Activated T-cell treated with anti-CD3 and anti-CD28 coated beads for 24 hours (primary cell): ENCODE measurements around the gene DBF4B.

Experiments
- DNase-seq: peaks from one replicate; pipeline ENCODE4 v3.0.0-alpha.2; 2020; ENCODE audit warnings: low read depth

The DBF4B gene

DNA sequence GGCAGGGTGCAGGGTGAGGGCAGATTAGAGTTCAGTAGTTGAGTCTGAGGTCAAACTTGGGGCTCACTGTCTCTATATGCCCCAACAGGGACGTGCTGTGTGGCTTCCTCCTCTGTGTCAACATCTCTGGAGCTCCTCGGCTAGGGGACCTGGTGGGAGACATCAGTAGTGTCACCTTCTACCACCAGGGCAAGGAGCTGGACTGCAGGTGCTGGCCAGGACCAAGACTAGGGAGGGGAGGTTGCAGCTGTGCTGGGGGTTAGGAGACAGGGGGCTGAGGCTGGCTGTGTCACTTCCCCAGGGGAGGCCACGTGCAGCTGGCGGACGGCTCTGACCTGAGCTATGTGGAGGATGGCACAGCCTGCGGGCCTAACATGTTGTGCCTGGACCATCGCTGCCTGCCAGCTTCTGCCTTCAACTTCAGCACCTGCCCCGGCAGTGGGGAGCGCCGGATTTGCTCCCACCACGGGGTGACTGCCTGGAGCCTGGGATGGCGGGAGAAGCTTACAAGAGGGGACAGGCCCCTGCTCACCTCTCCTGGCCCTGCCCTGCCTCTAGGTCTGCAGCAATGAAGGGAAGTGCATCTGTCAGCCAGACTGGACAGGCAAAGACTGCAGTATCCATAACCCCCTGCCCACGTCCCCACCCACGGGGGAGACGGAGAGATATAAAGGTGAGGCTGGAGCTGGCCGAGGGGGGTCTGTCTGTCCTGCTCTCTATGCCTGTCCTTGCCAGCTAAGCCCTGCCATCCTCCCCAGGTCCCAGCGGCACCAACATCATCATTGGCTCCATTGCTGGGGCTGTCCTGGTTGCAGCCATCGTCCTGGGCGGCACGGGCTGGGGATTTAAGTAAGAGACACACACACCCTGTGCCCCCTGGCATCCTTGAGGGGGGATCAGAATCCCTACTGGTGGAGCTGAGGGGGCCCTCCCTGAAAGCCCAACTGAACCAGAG is 69.2 kb downstream of the DBF4B start:
- DNase-seq, result no peak

- no peak for DNase-seq
Observed at GRCh38 chr17:44778656-44779210, 70.3 kb downstream of the DBF4B start.

GRCh38 chr17:44779211-44780025 is 71.0 kb downstream of the DBF4B start:
- peak; percentile 75 for DNase-seq

GRCh38 chr17:44780161-44780560 is 71.7 kb downstream of the DBF4B start:
- no peak for DNase-seq

GRCh38 chr17:44780845-44781480 is 72.5 kb downstream of the DBF4B start:
- DNase-seq, result no peak

GRCh38 chr17:44781551-44782325 is 73.3 kb downstream of the DBF4B start:
- DNase-seq, result no peak

DNA sequence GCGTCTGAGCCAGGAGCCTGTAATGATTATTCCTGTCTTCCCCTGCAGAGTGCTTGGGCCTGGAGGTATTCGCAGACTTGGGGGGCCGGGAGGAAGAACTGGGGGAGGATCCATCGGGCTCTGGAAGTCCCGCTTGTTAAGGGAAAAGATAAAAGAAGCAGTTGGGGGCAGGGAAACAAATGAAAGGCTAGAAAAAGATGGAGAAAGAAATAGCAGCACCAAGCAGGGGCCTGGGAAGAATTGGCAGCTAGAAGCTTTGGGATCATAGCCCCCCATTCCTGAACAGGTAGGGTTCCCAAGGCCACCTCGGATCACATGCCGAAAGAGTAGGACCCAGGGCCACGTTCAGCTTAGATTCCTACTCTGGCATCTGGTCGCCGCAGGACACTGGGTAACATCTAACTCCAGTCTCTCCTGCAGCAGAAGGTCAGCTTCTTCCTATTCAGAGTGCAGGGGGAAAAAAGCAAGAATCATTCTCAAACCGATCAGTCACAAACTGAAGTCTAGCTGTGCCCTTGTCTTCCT is 73.9 kb downstream of the DBF4B start:
- no peak for DNase-seq

- DNase-seq, result no peak
Observed at GRCh38 chr17:44785921-44786320, 77.5 kb downstream of the DBF4B start.

- no peak for DNase-seq
Observed at GRCh38 chr17:44786551-44787081, 78.2 kb downstream of the DBF4B start.

DNA sequence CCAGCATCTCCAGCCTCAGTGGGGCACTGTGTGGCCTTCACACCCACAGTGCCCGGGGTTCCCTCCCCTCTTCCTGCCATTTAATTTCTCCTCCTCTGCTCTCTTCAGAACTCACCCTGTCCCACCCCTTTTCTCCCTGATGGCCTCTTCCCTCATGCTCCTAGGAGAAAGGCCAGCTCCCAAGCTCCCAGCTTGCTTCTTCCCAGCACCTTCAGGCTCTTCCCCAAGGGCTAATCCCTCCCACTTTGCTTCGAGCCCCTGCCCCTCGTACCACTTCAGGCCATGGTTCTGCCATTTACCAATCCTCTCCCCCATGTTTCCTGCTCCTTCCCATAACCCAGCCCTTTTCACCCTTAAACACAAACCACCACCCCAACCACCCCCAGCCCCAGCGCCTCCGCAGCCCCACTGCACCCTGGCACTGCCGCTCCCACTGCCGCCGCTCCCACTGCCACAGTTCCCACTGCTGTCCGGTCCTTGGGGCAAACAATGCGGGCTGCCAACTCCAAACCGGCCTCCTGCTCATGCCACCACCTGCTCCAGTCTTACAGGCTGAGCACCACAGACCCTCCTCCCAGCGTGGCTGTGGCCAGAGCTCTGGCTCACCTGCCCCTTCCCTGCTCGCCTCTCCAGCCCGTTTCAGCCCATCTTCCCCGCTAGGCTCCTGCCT is 78.9 kb downstream of the DBF4B start:
- no peak for DNase-seq

DNA sequence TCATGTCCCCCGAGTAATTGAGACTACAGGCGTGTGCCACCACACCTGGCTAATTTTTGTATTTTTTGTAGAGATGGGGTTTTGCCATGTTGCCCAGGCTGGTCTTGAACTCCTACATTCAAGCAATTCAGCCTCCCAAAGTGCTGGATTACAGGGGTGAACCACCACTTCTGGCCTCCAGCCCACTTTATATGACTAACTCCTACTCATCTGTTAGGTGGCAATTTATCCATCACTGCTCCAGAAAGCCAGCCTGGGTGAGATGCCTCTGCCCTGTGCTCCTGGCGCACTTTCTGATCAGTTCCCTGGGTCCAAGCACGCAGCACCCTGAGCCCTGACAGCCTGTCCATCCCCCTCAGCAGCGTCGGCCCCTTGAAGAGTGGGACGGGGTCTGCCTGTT is 79.7 kb downstream of the DBF4B start:
- no peak for DNase-seq

- no peak for DNase-seq
Observed at GRCh38 chr17:44792276-44792675, 83.8 kb downstream of the DBF4B start.

DNA sequence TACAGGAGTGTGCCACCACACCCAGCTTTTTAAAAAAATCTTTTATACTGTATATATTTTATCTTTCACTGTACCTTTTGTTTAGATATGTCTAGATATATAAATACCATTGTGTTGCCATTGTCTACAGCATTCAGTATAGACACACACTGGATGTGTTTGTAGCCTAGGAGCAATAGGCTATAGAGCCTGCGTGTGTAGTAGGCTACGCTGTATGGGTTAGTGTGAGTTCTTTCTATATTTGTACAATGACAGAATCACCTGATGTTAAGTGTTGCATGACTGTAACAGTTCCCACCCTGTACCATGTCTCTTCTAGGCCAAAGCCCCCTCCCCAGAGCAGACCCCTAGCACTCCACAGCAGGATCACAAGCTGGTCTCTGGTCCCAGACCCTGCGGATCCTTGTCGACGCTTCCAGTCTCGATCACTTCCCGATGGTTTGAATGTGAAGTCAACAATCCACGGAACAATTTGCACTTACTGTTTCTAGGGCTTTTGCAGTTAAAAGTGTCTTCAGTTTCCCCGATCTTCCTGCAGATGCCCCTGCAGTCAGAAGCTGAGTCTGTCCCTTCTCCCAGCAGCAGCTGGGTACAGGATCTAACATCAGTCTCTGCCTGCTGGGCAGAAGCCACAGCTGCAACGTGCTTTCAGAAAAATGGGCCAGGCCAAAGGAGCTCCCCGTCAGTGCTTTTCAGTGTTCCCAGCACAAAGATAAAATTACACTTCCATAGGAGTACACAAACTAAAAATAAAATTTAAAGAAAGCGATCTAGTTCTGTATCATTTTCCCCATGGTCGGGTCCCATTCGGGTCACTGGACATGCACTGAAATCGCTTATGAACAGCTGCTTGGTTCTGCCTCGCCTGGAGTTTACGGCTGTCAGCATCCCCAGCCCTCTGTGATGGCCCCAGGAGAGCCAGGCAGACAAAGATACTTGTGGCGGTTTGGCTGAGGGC is 85.7 kb downstream of the DBF4B start:
- no peak for DNase-seq

DNA sequence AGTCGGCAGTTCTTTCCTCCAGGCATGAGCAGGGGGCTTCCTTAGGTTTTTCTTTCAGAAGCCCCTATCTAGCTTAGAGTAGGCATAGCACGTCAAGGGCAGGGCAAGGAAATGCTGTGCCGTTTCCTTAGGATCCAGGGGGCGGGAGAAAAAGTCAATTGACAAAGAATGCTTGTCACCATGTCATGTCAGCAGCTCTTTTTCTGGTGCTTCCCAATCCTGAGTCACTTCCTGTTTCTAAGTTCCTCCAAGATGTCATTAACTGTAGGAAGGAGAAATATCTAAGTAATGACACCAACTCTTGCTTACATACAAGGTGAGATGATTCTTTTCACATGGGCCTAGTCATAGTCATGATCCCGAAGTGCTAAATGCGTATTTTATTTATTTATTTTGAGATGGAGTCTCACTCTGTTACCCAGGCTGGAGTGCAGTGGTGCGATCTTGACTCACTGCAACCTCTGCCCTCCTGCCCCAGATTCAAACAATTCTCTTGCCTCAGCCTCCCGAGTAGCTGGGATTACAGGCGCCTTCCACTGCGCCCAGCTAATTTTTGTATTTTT is 86.5 kb downstream of the DBF4B start:
- DNase-seq, result no peak

- no peak for DNase-seq
Observed at GRCh38 chr17:44795421-44795820, 87.0 kb downstream of the DBF4B start.

- DNase-seq, result no peak
Observed at GRCh38 chr17:44795928-44796327, 87.5 kb downstream of the DBF4B start.

DNA sequence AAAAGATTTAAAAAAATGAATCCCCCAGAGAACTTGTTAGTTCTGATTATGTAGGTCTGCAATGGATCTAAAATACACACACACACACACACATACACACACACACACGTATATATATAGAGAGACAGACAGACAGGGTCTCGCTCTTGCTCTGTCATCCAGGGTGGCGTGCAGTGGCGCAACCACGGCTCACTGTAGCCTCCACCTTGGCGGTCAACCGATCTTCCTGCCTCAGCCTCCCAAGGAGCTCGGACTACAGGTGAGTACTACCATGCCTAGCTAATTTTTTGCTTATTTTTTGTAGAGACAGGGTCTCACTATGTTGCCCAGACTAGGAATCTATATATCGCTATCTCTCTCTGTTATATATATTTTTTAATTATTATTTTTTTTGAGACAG is 88.3 kb downstream of the DBF4B start:
- no peak for DNase-seq

DNA sequence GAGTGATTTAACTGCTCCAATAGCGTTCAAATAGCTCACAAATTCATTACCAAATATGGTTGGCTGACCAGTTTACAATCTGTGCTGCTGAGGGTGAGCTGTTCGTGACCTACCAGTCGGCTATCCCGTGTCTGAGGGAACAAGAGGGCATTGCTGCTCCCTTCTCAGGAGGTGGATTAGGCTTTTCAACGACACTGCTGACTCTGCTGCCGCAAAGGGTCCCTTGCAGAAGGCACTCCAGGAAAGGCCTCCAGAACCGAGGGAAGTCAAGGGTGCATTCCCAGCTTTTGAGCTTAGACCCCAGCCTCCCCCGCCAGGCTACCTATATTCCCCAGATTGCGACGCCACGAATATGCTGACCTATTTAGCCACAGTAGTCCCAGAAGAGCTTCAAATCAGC is 89.3 kb downstream of the DBF4B start:
- DNase-seq, result no peak

GRCh38 chr17:44798356-44798755 is 89.9 kb downstream of the DBF4B start:
- no peak for DNase-seq
